T1000 (cell line): ENCODE results near the gene ZNF587.
"Not testable (repeated sequence)": the region's sequence is repeated elsewhere in the genome, so short reads cannot be mapped to it uniquely, and the experiment has no call there.

Source experiments
- DNase-seq: peaks from one replicate; lab custom pipeline; 2025; ENCODE audit warnings: mixed read lengths; lab: John Stamatoyannopoulos, UW

The ZNF587 gene

DNA sequence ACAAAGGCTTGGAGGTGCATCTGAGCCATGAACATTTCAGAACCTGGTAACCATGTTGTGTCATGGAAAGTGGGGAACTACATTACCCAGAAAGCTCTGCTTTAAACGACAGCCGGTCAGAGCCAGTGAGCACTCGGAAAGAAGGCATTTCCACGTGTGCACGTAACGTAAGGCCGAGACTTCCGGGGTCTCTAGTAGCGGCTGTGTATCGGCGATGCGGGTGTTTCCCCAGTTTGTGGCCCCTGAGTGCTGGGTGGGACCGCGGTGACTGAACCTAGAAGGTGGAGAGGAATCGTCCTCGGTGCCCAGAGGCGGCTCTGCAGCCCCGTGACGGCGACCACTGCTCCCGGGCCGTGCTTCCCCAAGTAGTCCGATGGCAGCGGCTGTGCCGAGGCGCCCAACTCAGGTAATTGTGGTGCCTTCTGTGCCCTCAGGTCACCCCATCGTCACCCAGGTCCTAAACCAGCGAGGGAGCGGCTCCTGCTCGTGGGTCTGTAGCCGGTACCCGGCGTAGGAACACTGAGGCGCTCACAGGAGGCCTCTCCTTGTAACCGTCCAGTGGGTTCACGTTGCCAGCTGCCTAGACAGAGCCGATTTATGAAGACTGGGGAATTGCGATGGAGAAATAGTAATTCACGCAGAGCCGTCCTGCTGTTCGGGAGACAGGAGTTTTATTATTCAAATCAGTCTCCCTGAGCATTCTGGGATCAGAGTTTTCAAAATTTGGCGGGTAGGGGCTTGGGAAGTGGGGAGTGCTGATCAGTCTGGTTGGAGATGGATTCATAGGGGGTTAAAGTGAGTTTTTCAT lies at the start of gene ZNF587:
ZNF587 (plus strand) TSS at position 194 of the 808 bp plus-strand sequence; CDS start at position 374, 180 bp downstream.
- peak; percentile 43 for DNase-seq

DNA sequence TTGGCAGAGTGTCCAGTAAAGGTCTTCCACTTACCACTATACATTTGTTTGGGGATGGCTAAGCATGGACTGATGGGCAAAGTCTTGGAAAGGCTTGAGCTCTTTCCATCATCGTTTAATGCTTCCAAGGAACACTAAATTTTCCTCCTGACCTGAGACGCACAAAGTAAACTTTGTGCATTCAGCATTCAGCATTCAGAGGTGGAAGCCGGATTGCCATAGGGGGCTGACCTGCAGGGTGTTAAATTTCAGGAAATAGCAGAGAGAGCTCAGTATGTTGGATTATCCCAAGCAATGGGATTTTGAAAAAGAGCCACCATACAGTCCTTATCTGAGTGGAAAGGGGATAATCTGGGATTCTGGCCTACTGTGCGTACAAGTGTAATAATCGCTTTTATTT lies 49.0 kb upstream of the ZNF587 start:
- DNase-seq: no peak

DNA sequence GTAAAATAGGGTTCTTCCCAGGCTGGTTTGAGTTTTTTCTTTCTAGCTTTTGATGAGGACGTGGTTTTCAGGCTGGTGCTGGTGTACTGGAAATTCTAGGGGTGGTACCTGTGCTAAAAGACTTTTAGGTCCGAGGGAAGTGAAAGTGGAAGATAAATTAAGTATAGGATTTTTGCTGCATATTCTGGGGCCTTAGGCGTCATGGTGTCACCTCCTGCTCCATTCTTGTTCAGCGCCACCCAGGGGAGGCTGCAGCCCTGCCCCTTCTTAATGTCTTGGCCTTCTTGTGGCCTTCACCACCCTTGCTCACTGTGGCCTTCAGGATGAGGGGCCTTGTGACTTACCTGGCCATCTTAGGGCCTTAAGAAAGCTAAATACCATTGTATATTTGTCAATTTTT lies 47.4 kb upstream of the ZNF587 start:
- no peak for DNase-seq

DNA sequence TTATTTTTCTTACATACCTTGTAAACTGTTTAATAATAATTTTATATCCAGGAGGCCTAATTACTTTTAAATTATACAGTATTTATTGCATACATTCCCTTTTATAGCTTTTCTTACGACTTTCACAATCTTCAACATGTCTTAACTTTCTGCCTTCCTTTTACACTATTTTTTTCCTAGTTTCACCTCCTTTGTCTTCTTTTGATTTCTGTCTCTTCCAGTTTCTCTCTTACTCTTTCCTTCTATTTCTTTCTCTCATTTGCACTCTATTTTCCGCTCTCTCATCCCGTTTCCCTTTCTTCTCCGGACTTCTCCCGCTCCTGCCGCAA lies 46.4 kb upstream of the ZNF587 start:
- DNase-seq: no peak

DNA sequence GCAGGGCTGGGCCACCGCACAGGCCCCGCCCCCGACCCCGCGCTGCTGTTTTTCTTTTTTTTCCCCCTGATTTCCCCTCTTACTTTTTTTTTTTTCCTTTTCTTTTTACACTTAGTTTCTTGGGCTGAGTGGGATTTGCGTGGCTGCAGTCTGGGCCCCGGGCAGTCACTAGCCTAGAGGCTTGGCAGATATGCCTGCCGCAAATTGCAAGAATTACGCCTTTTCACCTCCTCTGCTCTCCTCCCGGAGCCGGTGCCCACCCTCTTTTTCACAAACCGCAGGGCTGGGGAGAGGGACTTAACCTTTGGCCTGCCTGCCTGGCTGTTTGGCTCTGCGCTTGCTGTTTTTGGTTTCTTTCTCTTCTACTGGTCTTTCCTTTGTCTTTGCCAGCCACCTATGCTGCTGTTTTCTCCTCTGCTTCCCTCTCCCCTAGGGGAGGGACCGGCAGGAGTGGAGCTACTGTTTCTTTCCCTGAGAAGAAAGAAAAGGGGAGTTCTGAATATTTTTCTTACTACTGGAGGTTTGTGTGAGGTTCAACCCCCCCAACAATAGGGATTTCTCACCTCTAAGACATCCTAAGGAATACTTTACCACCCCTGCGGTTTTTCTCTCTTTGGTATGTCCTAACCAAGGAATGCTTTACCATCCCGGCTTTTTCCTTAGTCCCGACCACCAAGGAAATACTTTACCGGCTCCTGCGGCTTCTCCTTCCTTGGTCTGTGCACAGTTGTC lies 45.9 kb upstream of the ZNF587 start:
- no peak for DNase-seq

DNA sequence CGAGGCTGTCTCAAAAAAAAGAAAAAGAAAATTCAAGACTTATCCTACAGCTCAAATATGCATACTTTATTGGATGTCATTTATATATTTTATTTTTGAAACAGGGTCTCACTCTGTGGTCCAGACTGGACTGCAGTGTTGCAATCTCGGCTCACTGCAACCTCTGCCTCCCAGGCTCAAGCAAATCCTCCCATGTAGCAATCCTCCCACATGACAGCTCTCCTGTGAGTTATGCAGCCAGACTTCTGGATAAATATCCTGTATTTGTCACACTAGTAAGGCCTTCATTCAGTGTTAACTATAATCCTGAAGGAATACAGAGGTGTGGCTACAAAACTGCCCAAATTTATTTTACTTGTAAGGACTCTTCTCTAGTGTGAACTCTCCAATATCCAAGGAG lies 42.1 kb upstream of the ZNF587 start:
- DNase-seq: no peak

DNA sequence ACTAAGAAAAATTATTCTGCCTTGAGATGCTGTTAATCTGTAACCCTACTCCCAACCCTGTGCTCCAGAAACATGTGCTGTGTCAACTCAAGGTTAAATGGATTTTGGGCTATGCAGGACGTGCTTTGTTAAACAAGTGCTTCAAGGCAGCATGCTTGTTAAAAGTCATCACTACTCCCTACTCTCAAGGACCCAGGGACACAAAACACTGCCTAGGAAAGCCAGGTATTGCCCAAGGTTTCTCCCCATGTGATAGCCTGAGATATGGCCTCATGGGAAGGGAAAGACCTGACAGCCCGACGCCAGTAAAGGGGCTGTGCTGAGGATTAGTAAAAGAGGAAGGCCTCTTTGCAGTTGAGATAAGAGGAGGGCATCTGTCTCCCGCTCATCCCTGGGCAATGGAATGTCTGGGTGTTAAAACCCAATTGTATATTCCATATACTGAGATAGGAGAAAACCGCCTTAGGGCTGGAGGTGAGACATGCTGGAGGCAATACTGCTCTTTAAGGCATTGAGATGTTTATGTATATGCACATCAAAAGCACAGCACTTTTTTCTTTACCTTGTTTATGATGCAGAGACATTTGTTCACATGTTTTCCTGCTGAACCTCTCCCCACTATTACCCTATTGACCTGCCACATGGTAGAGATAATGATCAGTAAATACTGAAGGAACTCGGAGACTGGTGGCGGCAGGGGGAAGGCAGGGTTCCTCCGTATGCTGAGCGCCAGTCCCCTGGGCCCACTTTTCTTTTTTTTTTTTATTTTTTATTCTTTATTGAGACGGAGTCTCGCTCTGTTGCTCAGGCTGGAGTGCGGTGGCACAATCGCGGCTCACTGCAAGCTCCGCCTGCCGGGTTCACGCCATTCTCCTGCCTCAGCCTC lies 39.0 kb upstream of the ZNF587 start:
- not testable (repeated sequence) for DNase-seq

DNA sequence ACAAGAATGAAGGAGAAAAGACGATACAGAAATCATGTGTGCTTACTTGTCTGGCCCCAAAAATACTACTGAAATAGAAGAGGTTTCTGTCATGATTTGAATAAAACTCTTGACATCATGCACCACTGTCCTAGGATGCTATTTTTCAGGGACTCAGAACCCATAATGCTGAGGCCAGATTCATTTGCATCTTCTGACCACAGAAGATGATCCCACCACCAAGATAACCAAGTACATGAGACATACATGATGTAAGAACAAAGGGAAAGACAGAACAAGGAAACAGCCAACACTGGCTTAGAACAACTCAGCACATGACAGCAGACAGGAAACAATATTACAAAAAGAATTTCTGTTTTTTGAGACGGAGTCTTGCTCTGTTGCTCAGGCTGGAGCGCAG lies 37.4 kb upstream of the ZNF587 start:
- no peak for DNase-seq

DNA sequence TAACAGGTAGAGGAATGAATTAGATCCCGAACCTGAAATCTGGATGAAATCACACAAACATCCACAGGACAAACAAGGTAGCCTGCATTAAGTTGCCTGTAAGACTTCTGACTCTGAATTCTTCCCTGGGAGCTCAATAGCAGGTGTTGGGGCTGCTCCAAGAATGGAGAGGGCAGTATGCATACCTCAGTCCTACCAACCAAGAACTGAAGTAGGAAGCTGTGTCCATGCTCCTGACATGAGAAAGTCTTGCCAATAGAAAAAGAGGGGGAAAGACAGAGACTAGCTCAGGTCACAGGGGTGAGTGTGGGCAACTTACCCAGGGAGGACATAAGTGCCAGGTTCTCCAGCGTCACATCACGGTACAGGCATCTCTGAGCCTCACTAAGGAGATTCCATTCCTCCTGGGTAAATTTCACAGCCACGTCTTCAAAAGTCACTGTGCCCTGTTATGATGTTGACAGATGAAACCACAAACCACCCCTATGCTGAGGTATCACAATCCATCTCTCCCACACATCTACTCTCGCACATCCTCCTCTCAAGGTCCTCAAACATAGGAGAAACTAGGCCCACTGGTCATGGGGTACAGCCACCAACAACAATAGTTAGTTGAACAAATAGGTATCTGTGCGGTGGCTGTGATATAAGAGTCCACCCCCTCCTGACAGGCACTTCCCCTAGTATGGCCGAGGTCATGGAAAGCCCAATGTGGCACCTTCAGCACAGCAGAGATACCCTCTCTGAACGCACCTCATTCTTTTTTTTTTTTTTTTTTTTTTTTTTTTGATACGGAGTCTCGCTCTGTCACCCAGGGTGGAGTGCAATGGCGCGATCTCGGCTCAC lies 36.5 kb upstream of the ZNF587 start:
- not testable (repeated sequence) for DNase-seq

DNA sequence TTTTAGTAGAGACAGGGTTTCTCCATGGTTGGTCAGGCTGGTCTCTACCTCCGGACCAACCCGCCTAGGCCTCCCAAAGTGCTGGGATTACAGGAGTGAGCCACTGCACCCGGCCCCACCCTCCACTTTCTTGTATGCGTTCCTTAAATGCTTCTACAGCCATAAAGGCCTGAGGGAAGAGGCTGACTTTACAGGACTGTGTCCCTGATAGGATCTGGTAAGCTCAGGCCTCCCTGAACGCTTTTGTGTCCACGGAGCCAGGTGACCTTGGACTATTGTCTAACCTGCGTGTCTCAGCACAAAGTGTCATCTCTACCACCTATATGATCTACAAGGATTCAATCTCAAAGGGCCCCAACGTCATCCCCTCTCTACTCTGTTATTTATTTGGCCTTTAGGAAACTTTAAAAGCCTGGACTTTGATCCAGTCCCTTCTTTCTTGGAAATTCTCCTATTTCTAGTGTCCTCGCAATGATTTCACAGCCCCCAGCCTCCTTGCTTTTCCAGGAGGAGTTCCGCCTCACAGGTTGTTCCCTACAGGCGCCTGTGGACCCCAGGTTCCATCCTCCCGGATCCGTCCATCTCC lies 35.6 kb upstream of the ZNF587 start:
- no peak for DNase-seq

DNA sequence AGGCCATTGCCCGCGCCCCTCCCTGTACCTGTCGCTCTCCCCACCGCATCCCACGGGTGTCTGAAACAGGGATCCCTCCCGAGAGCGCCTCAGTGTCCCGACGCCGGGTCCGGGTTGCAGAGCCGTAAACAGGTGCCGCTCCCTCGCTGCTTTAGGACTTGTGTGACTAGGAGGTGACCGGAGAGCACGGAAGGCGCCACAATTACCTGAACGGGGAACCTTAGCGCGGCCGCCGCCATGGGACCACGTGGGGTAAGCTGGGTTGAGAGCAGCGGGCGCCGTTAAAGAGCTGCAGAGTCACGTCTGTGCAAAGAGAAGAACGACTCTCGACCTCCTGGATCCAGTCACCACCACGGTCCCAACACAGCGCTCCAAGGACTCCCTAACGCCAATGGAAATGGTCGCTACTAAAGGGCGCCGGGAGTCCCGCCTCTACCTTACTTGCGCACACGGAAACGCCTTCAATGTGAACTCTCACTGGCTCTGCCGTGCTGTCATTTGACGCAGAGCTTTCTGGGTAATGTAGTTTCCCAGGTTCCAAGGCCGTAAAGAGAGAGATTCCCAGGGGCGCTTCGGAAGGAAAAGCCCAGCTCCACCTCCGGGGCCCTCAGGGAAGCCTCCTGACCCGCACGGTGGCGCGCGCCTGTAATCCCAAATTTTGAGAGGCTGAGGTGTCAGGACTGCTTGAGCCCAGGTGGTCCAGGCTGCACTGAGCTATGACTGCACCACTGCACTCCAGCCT lies 35.0 kb upstream of the ZNF587 start, which contains the start of gene ZNF552:
ZNF552 (minus strand) TSS at position 409 of the 742 bp plus-strand sequence; CDS start at position 239, 170 bp downstream.
- DNase-seq: peak; percentile 59

DNA sequence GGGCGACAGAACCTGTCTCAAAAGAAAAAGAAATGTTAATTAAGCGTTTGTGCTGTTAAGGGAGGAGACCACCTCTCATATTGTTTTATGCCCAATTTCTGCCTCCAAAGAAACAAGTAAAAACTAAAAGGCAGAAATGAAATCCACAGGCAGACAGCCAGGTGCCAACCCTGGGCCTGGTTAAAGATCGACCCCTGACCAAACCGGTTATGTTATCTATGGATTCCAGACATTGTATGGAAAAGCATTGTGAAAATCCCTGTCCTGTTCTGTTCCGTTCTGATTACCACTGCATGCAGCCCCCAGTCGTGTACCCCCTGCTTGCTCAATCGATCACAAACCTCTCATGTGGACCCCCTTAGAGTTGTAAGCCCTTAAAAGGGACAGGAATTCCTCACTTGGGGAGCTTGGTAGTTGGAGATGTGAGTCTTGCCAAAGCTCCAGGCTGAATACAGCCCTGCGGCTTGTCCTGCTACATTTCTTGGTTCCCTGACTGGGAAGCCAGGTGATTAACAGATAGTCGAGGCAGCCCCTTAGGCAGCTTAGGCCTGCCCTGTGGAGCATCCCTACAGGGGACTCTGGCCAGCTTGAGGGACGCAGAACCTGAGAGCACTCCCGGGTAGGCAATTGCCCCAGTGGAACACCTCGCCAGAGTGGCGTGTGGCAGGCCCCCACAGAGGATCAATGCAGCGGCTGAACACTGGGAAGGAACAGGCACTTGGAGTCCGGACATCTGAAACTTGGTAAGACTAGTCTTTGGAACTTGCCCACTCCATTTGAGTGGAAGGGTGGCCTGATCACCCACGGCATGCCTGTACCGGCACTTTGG lies 34.2 kb upstream of the ZNF587 start:
- DNase-seq: no peak

DNA sequence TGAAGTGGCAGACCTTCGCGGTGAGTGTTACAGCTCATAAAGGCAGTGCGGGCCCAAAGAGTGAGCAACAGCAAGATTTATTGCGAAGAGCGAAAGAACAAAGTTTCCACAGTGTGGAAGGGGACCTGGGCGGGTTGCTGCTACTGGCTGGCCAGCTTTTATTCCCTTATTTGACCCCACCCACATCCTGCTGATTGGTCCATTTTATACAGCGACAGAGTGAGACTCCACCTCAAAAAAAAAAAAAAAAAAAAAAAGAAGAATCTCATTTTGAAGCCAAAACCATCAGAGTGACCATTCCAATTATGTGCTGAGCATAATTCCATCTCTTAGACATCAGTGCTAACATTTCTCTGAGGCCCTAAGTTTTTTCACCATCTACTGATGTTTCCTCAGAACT lies 33.0 kb upstream of the ZNF587 start:
- DNase-seq: no peak

DNA sequence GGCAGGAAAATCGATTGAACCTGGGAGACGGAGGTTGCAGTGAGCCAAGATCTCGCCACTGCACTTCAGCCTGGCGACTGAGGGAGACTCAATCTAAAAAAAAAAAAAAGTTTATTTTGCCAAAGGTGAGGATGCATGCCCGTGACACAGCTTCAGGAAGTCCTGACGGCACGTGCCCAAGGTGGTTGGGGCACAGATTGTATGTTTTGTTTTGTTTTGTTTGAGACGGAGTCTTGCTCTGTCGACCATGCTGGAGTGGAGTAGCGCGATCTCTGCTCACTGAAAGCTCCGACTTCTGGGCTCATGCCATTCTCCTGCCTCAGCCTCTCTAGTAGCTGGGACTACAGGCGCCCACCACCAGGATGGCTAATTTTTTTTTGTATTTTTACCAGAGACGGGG lies 31.7 kb upstream of the ZNF587 start:
- no peak for DNase-seq

DNA sequence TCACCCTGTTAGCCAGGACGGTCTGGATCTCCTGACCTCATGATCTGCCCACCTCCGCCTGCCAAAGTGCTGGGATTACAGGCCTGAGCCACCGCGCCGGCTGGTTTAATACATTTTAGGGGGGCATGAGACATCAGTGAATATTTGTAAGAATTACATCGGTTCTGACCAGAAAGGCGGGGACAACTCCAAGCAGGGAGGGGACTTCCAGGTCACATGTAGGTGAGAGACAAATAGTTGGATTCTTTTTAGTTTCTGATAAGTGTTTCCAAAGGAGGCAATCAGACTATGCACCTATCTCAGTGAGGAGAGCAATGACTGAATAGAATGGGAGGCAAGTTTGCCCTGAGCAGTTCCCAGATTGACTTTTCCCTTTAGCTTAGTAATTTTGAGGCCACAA lies 31.3 kb upstream of the ZNF587 start:
- no peak for DNase-seq

DNA sequence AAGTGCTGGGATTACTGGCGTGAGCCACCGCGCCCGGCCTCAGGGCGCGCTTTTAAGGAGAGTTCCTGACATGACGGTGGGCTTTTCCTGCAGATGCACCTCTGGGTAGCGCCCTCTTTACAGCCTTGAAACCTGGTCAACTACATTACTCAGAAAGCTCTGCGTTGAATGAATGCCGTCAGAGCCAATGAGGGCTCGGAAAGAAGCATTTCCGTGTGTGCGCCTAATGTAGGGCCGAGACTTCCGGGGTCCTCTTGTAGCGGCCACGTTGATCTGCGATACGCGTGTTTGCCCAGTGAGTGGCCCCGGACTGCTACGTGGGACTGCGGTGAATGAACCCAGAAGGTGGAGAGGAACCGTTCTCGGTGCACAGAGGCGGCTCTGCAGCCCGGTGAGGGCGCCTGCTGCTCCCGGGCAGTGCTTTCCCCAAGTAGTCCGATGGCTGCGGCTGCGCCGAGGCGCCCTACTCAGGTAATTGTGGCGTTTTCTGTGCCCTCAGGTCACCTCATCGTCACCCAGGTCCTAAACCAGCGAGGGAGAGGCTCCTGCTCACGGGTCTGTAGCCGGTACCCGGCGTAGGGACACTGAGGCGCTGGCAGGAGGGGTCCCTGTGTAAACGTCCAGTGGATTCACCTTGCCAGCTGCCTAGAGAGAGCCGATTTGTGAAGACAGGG lies 30.0 kb upstream of the ZNF587 start:
- DNase-seq: peak; percentile 62

DNA sequence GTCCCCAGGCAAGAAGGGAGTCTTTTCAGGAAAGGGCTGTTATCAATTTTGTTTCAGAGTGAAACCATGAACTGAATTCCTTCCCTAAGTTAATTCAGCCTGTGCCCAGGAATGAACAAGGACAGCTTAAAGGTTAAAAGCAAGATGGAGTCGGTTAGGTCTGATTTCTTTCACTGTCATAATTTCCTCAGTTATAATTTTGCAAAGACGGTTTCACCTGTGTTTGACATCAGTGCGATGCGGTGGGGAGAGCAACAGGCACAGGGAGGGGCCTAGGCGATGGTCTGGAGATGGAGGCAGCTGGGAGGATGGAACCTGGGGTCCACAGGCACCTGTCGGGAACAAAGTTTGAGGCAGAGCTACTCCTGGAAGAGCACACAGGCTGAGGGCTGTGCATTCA lies 29.1 kb upstream of the ZNF587 start:
- DNase-seq: no peak

DNA sequence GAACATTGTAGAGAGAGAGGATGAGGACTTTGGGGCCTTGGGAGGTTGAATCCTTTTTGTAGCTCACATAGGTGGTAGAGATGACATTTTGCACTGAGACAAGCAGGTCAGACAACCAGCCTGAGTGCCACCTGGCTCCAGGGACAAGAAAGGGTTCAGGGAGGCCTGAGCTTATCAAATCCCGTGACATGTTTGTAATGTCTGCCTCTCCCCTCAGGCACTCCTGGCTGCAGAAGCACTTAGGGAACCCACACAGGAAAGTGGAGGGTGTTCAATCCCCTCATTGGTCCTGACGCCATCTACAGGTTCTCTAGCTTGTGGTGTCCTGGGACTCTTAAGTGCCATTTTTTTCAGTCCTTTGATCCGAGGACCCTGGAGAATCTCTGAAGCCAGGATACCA lies 28.6 kb upstream of the ZNF587 start:
- not testable (repeated sequence) for DNase-seq

DNA sequence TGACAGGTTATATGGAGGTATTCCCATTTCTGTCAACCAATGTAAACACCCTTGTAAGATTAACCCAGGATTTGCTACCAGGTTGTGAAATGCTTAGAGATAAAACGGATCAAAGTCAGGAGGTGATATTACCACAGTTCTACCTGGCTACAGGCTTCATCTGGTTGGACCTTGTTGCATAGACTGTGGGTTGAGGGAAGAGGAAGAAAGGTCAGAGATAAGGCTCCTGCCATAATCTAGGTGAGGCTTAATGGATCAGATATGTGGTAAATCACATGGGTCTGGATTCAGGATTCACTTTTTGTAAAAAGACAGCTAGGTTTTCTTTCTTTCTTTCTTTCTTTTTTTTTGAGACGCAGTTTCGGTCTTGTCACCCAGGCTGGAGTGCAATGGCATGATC lies 28.2 kb upstream of the ZNF587 start:
- DNase-seq: not testable (repeated sequence)
